K562 (cell line): ENCODE data around the gene PI4KA. TPM values are rescaled to one million over a fixed set of nuclear protein-coding genes. Genes with fewer than 3 reads are reported as not detected.

ENCODE experiments used
- ADNP ChIP-seq: fragments of 200-800 bp; sonication (Bioruptor generic); IDR thresholded peaks from 2 replicates; pipeline ENCODE4 v1.6.1; 2016; ENCODE audit warnings: missing genetic modification characterization, missing compliant biosample characterization
- ATF4 ChIP-seq: fragments of 450-650 bp; formaldehyde crosslinking; IDR thresholded peaks from 2 replicates; pipeline ENCODE4 v1.4.0; 2022; ENCODE audit warnings: mild to moderate bottlenecking, moderate library complexity
- BCOR ChIP-seq: fragments of 450-650 bp; IDR thresholded peaks from 2 replicates; pipeline ENCODE4 v1.6.1; 2016
- BHLHE40 ChIP-seq: IDR thresholded peaks from 2 replicates; pipeline ENCODE4 v1.6.1; 2011; ENCODE audit warnings: low read length, improper control_type of control experiment
- C11orf30 ChIP-seq: fragments of 450-650 bp; IDR thresholded peaks from 2 replicates; pipeline ENCODE4 v1.6.1; 2016; ENCODE audit warnings: low read depth, mild to moderate bottlenecking
- CHD2 ChIP-seq: IDR thresholded peaks from 2 replicates; pipeline ENCODE4 v1.6.1; 2011; ENCODE audit warnings: low read depth, low read length
- EHMT2 ChIP-seq: fragments of 450-650 bp; IDR thresholded peaks from 2 replicates; pipeline ENCODE4 v1.6.1; 2018; ENCODE audit warnings: antibody characterized with exemption
- ETV1 ChIP-seq: fragments of 450-650 bp; conservative IDR thresholded peaks from 2 replicates; pipeline ENCODE4 v1.6.1; 2016; ENCODE audit warnings: missing genetic modification characterization, control low read depth, low read depth, missing compliant biosample characterization
- JUND ChIP-seq, 2 experiments: IDR thresholded peaks; 2 replicates in 1 of 2; 3 replicates in 1 of 2; pipeline ENCODE4 v1.6.1; 2011; ENCODE audit warnings: borderline replicate concordance in 2 of 2, low read depth in 2 of 2, low read length in 2 of 2, improper control_type of control experiment in 1 of 2, missing biosample characterization in 1 of 2, missing genetic modification characterization in 1 of 2, missing genetic modification reagents in 1 of 2
- MAZ ChIP-seq, 2 experiments: fragments of 450-650 bp in 1 of 2; sonication (generic) in 1 of 2; formaldehyde crosslinking; IDR thresholded peaks in 1 of 2; conservative IDR thresholded peaks in 1 of 2; 2 replicates each; pipeline versions ENCODE4 v1.4.0 to v1.5.0; 2020; ENCODE audit warnings: mild to moderate bottlenecking in 1 of 2, missing genetic modification reagents in 1 of 2
- MCM3 ChIP-seq: fragments of 450-650 bp; IDR thresholded peaks from 2 replicates; pipeline ENCODE4 v1.6.1; 2016
- POLR2AphosphoS5 ChIP-seq: IDR thresholded peaks from 2 replicates; pipeline ENCODE4 v1.6.1; 2011; ENCODE audit warnings: mild to moderate bottlenecking, low read depth, low read length, moderate library complexity; ENCODE audit not compliant: control insufficient read depth, insufficient read depth
- PRDM10 ChIP-seq: fragments of 450-650 bp; IDR thresholded peaks from 2 replicates; pipeline ENCODE4 v1.6.1; 2018; ENCODE audit not compliant: partially characterized antibody
- RBM15 ChIP-seq: fragments of 200-400 bp; formaldehyde crosslinking; IDR thresholded peaks from 2 replicates; pipeline ENCODE4 v1.6.1; 2018; ENCODE audit warnings: mild to moderate bottlenecking, low read length, moderate library complexity; ENCODE audit not compliant: insufficient read depth
- RBM22 ChIP-seq: fragments of 200-400 bp; formaldehyde crosslinking; IDR thresholded peaks from 2 replicates; pipeline ENCODE4 v1.6.1; 2018; ENCODE audit warnings: low read length, low read depth; ENCODE audit not compliant: poor library complexity, severe bottlenecking
- SMARCA4 ChIP-seq: fragments of 450-650 bp; IDR thresholded peaks from 2 replicates; pipeline ENCODE4 v1.6.1; 2016
- SMARCA5 ChIP-seq: fragments of 450-650 bp; IDR thresholded peaks from 2 replicates; pipeline ENCODE4 v1.6.1; 2016
- TOE1 ChIP-seq, 2 experiments: fragments of 450-650 bp in 1 of 2; sonication (generic) in 1 of 2; formaldehyde crosslinking in 1 of 2; IDR thresholded peaks; 2 replicates each; pipeline versions ENCODE4 v1.7.1 to v1.8.0; 2016 to 2022; ENCODE audit warnings: borderline replicate concordance in 2 of 2, mild to moderate bottlenecking in 2 of 2, antibody characterized with exemption in 1 of 2, inconsistent platforms in 1 of 2, low read depth in 1 of 2, missing genetic modification reagents in 1 of 2, moderate library complexity in 1 of 2
- ZNF239 ChIP-seq: fragments of 250-450 bp; sonication (Bioruptor Pico); IDR thresholded peaks from 2 replicates; pipeline ENCODE4 v1.4.0; 2020; ENCODE audit warnings: mild to moderate bottlenecking
- ZNF586 ChIP-seq: fragments of 450-650 bp; formaldehyde crosslinking; conservative IDR thresholded peaks from 2 replicates; pipeline ENCODE4 v1.4.0; 2020; ENCODE audit warnings: mild to moderate bottlenecking, moderate library complexity
- ZNF764 ChIP-seq: fragments of 250-450 bp; sonication (Bioruptor Pico); IDR thresholded peaks from 2 replicates; pipeline ENCODE4 v1.4.0; 2020; ENCODE audit warnings: low read depth, mild to moderate bottlenecking, moderate library complexity
- polyA plus RNA-seq, 8 experiments: library from polyadenylated mRNA; depleted of rRNA in 4 of 8; stranded (reverse) in 5 of 8; unstranded in 3 of 8; fragments of >200 nt; fragmentation: Nextera tagmentation in 2 of 8; fragmentation: Illumina TruSeq in 1 of 8; extraction: Ambion mirVana in 2 of 8; extraction: Trizol in 1 of 8; gene quantifications; 2 replicates each; pipeline versions ENCODE4 v1.2.1 to v1.2.3, GENCODE V29; 2011 to 2014; ENCODE audit warnings: inconsistent platforms in 1 of 8, missing spikeins in 1 of 8
- total RNA-seq, 7 experiments: library from RNA; depleted of rRNA in 6 of 7; stranded (reverse); fragments of >200 nt in 6 of 7; fragmentation: Illumina TruSeq in 2 of 7; extraction: Trizol in 2 of 7; gene quantifications; 2 replicates each; pipeline versions ENCODE4 v1.2.1 to v1.2.3, GENCODE V29; 2011 to 2021; ENCODE audit warnings: low replicate concordance in 1 of 7
- TF ChIP-seq, protein P1 (sequence below): fragments of 450-650 bp; formaldehyde crosslinking; IDR thresholded peaks from 2 replicates; pipeline ENCODE4 v1.4.0; 2020; ENCODE audit warnings: mild to moderate bottlenecking, moderate library complexity

The PI4KA gene
- total and polyA plus RNA-seq, 9 of the 15 experiments (the other 6 are each of a cell fraction or from before 2014, with no cell fraction given): 7.3 to 187 (median 84.7) TPM

DNA sequence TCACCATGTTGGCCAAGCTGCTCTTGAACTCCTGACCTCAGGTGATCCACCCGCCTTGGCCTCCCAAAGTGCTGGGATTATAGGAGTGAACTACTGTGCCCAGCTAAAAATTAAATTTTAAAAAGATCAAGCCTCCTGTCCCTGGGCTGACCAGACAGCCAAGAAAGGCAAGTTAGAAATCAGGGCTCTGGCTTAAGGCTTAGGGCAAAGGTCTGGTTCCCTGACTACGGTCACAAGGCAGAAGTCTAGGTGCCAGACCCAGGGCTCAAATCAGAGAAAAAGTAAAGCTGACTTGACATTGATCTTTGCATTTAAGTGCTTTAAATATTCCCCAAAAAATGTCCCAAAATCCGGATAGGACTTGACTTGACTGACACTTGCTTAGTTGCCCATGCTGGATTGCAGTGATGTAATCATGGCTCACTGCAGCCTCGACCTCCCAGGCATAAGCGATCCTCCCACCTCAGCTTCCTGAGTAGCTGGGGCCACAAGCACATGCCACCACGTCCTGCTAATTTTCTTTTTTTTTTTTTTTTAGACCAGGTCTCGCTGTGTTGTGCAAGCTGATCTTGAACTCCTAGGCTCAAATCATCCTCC, 41.3 kb upstream of the PI4KA start (continued):
- TF ChIP-seq JUND (IDR thresholded peaks at IDR 0.05; ENCODE audit: borderline replicate concordance, low read depth, low read length): 0 out of 2 replicates have a peak, but pooled peaks have one; percentile 32
- no peak for TF ChIP-seq JUND (tag; IDR thresholded peaks at IDR 0.05; ENCODE audit: borderline replicate concordance, low read depth, low read length)
- TF ChIP-seq SMARCA5: no peak
- TF ChIP-seq RBM15: no peak
- no peak for TF ChIP-seq ZNF764 (CRISPR knock-in tag)
- no peak for TF ChIP-seq C11orf30
- TF ChIP-seq BCOR: 0 out of 2 replicates have a peak, but pooled peaks have one; percentile 37
- TF ChIP-seq BHLHE40: no peak
- no peak for TF ChIP-seq PRDM10
- no peak for TF ChIP-seq TOE1 (IDR thresholded peaks at IDR 0.05; ENCODE audit: borderline replicate concordance)
- TF ChIP-seq TOE1 (CRISPR knock-in tag; IDR thresholded peaks at IDR 0.05; ENCODE audit: borderline replicate concordance, low read depth): no peak
- TF ChIP-seq ADNP (tag): no peak
- TF ChIP-seq POLR2AphosphoS5: no peak
- no peak for TF ChIP-seq ETV1 (tag)
- no peak for TF ChIP-seq EHMT2
- no peak for TF ChIP-seq ATF4 (CRISPR knock-in tag)
- TF ChIP-seq SMARCA4: no peak
- TF ChIP-seq RBM22: no peak
- 0 out of 2 replicates have a peak, but pooled peaks have one; percentile 18 for TF ChIP-seq MCM3
- TF ChIP-seq CHD2: no peak
- TF ChIP-seq MAZ (CRISPR knock-in tag; conservative IDR thresholded peaks at IDR 0.05 in 1 of 2, IDR thresholded peaks at IDR 0.05 in 1 of 2): no peak
- TF ChIP-seq, protein P1, sequence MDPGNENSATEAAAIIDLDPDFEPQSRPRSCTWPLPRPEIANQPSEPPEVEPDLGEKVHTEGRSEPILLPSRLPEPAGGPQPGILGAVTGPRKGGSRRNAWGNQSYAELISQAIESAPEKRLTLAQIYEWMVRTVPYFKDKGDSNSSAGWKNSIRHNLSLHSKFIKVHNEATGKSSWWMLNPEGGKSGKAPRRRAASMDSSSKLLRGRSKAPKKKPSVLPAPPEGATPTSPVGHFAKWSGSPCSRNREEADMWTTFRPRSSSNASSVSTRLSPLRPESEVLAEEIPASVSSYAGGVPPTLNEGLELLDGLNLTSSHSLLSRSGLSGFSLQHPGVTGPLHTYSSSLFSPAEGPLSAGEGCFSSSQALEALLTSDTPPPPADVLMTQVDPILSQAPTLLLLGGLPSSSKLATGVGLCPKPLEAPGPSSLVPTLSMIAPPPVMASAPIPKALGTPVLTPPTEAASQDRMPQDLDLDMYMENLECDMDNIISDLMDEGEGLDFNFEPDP (CRISPR knock-in tag): no peak
- no peak for TF ChIP-seq ZNF239 (CRISPR knock-in tag)
- TF ChIP-seq ZNF586: no peak
